Upper lobe of right lung (tissue), 1 donor: ENCODE results near the gene RPTOR. TPM values are rescaled to one million over a fixed set of nuclear protein-coding genes. Genes with fewer than 3 reads are reported as not detected.

Experiments used
- ATAC-seq: fragments of 200-7000 bp; cut with Tn5 transposase; one replicate; pipeline ENCODE4 v1.9.1; 2020; ENCODE audit warnings: mild to moderate bottlenecking, moderate library complexity
- DNase-seq: peaks from one replicate; pipeline ENCODE4 v3.0.0-alpha.2; 2020
- H3K27ac ChIP-seq: fragments of 200-600 bp; one replicate; pipeline ENCODE4 v1.8.0; 2022
- H3K27me3 ChIP-seq: fragments of 200-600 bp; one replicate; pipeline ENCODE4 v1.8.0; 2022; ENCODE audit warnings: mild to moderate bottlenecking
- H3K36me3 ChIP-seq: fragments of 200-600 bp; one replicate; pipeline ENCODE4 v1.8.0; 2022
- H3K4me1 ChIP-seq: fragments of 200-600 bp; one replicate; pipeline ENCODE4 v1.8.0; 2022
- H3K4me3 ChIP-seq: fragments of 200-600 bp; one replicate; pipeline ENCODE4 v1.8.0; 2022; ENCODE audit warnings: mild to moderate bottlenecking
- H3K9me3 ChIP-seq: fragments of 200-600 bp; one replicate; pipeline ENCODE4 v1.8.0; 2022
- intact Hi-C: fragments of 100-400 bp; cut with DNase I; formaldehyde crosslinking; loops from one replicate; pipeline ENCODE4 v1.11.0; 2022
- total RNA-seq: library from RNA; stranded (reverse); fragmentation: NEBNext Ultra II Directional; extraction: Animal tissue kit (Norgen Biotek cat#: 25700); gene quantifications from one replicate; pipeline ENCODE4 v1.2.1, GENCODE V29; 2021
- TF ChIP-seq, protein P1 (sequence below): fragments of 200-600 bp; IDR thresholded peaks from one replicate; pipeline ENCODE4 v1.8.0; 2022; ENCODE audit warnings: antibody characterized with exemption
- donor health status: DM: no; HTN: yes; CAD: no; lungs with severe emphysema.

RPTOR gene
- total RNA-seq, 1 donor from 2014 or later = 35.4 TPM

DNA sequence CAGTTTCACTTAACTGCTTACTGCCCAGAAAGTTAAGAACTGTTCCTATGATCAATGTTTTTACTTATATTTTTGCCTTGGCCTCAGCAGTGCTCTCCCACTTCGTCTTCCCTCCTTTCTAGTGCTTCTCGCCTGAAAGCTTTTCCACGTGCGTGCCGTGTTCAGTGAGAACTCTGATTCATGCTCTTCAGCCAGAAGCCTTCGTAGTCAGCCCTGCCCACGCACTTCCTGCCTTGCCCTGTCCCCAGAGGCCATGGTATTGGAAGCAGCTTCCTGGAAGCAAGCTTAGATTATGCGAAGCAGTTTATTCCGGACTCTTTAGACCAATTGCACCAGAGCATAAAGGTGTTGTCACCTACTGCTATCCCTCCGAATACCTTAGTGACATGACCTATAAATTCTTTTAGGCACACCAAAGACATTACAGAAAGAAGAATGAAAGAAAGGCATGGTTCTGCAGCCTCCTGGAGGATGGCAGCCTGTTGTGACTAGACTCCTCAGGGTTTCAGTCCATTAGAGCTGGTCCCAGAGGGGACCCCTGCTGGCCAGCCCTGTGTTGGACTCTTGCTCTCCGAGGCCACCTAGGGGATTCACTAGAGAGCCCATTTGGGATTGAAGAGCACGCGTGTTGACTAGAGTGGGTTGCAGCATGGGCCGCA is 105.2 kb downstream of the RPTOR start:
- Histone ChIP-seq H3K4me3 (no peak overlapping the region), H3K4me1 (peaks cover 12% of the 10 kb centered on the region), H3K27me3 (no peaks in the 10 kb centered on the region), H3K27ac (no peak overlapping the region), H3K9me3 (no peaks in the 10 kb centered on the region), H3K36me3 (no peaks in the 10 kb centered on the region)
- DNase-seq (no peak), ATAC-seq (peak; percentile 80)
- TF ChIP-seq, protein P1, sequence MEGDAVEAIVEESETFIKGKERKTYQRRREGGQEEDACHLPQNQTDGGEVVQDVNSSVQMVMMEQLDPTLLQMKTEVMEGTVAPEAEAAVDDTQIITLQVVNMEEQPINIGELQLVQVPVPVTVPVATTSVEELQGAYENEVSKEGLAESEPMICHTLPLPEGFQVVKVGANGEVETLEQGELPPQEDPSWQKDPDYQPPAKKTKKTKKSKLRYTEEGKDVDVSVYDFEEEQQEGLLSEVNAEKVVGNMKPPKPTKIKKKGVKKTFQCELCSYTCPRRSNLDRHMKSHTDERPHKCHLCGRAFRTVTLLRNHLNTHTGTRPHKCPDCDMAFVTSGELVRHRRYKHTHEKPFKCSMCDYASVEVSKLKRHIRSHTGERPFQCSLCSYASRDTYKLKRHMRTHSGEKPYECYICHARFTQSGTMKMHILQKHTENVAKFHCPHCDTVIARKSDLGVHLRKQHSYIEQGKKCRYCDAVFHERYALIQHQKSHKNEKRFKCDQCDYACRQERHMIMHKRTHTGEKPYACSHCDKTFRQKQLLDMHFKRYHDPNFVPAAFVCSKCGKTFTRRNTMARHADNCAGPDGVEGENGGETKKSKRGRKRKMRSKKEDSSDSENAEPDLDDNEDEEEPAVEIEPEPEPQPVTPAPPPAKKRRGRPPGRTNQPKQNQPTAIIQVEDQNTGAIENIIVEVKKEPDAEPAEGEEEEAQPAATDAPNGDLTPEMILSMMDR = peak; percentile 20
- intact Hi-C loops = no loop called here

DNA sequence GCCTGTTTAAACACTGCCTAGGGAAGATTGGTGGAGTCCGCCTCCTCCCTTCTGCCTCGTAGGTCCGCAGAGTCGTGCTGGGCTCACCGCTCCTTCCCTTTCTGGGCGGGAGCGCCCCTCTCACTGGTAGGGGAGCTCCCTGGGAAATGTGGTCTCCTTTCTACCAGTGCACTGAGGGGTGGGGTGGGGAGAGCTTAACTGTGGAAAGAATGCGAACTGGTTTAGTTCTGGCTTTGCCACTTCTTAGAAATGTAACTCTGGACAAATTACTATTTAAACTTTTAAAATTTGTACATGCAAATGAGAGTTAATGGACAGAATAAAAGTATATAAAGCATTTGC is 105.7 kb downstream of the RPTOR start:
- Histone ChIP-seq H3K4me1 (peaks cover 12% of the 10 kb centered on the region), H3K9me3 (no peaks in the 10 kb centered on the region), H3K36me3 (no peaks in the 10 kb centered on the region), H3K27me3 (no peaks in the 10 kb centered on the region), H3K4me3 (no peak overlapping the region), H3K27ac (no peak overlapping the region)
- TF ChIP-seq, protein P1 = no peak
- no peak for DNase-seq
- intact Hi-C loops = no loop called here
- ATAC-seq = no peak

DNA sequence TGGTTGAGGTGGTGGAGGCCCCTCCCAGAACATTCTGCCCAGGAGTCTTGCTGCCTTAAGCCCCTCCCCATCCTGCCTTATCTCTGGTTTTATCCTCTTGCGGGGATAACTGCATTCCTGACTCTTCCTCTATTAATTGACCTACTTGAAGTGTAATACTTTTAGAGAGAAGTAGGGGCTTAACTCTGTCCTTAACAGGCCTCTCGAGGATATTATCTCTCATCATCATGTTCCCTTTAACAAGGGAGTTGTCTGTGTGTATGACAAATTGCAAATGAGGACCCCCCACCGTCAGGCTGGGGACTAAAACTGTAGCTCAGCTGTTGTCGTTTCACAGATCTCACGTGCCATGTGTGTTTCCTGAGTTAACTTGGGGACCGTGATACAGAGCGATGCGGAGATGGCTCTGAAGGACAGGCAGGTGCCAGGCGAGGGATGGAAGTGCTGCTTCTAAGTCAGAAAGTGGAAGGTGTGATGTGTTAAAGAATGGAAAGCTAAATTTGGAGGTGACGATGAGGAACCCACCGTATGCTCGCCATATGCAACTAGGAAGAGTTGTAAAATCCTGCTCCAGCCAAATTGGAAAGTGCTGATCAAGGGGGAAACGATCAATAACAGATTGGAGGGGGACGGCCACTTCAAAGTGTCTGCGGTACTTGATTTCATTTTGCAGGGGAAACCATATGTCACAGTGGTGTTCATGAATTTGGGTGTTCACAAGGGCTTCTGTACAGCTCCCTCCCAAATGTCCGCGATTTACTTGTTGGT is 106.3 kb downstream of the RPTOR start:
- no peak overlapping the region for H3K27ac ChIP-seq
- no peaks in the 10 kb centered on the region for H3K27me3 ChIP-seq
- peaks cover 12% of the 10 kb centered on the region for H3K4me1 ChIP-seq
- DNase-seq = no peak
- ATAC-seq = no peak
- no peaks in the 10 kb centered on the region for H3K36me3 ChIP-seq
- intact Hi-C loops = no loop called here
- no peak overlapping the region for H3K4me3 ChIP-seq
- TF ChIP-seq, protein P1 = no peak
- H3K9me3 ChIP-seq = no peaks in the 10 kb centered on the region

DNA sequence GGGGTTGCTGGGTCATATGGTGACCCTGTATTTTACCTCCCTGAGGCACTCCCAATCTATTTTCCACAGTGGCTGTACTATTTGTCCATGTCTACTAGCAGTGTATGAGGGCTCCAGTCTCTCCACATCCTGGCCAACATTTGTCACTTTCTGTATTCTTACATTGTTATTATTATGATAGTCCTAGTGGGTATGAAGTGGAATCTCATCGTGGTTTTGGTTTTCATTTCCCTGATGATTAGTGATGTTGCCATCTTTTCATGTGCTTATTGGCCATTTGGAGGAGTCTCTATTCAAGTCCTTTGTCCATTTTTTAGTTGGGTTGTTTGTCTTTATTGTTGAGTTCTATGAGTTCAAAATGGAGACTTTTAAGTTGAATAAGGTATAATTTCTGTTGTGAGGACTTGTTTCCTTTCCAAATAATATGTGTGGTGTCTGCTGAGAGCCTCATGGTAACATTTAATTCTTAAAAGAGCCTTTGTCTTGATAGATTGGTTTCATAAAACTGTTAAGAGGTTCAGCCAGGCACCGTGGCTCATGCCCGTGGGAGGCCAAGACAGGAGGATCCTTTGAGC is 108.2 kb downstream of the RPTOR start:
- TF ChIP-seq, protein P1 = no peak
- Histone ChIP-seq H3K27ac (no peak overlapping the region), H3K4me3 (no peak overlapping the region), H3K27me3 (no peaks in the 10 kb centered on the region), H3K9me3 (no peaks in the 10 kb centered on the region), H3K4me1 (peaks cover 12% of the 10 kb centered on the region), H3K36me3 (no peaks in the 10 kb centered on the region)
- DNase-seq = no peak
- intact Hi-C loops = no loop called here
- ATAC-seq = no peak

DNA sequence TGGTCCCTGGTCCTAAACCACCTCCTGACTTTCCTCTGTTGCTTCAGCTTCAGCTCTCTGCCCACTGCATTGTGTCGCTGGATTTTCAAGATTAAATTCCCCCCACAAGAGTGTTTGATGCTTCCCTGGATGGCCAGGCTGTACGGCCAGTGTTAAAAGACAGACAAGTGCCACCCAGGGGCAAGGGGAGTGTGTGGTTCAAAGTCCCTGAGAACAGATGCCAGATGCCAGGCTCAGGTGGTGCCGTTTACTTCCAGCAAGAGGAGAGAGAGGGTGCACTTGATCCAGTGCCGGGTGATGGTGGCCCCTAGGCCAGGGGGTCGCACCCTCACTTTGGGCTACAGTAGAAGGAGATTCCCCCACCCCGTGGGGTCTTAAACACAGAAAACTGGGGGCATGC is 109.2 kb downstream of the RPTOR start:
- H3K36me3 ChIP-seq = no peaks in the 10 kb centered on the region
- no peak for ATAC-seq
- TF ChIP-seq, protein P1 = no peak

More for the DNA sequence above, 109.2 kb downstream of the RPTOR start:
- no peak for DNase-seq
- intact Hi-C loops = no loop called here
- no peaks in the 10 kb centered on the region for H3K9me3 ChIP-seq
- H3K27ac ChIP-seq = no peak overlapping the region
- no peak overlapping the region for H3K4me3 ChIP-seq
- peaks cover 12% of the 10 kb centered on the region for H3K4me1 ChIP-seq
- no peaks in the 10 kb centered on the region for H3K27me3 ChIP-seq
